ENCODE data around the gene TMEM260. TPM values are rescaled to one million over a fixed set of nuclear protein-coding genes. Genes with fewer than 3 reads are reported as not detected.
A peak's percentile ranks its signal among the peaks of the same experiment; 100 is the strongest.

TMEM260 gene
- total and polyA plus RNA-seq, 2 experiments from 2014 or later = 13.3 to 22.9 TPM

DNA sequence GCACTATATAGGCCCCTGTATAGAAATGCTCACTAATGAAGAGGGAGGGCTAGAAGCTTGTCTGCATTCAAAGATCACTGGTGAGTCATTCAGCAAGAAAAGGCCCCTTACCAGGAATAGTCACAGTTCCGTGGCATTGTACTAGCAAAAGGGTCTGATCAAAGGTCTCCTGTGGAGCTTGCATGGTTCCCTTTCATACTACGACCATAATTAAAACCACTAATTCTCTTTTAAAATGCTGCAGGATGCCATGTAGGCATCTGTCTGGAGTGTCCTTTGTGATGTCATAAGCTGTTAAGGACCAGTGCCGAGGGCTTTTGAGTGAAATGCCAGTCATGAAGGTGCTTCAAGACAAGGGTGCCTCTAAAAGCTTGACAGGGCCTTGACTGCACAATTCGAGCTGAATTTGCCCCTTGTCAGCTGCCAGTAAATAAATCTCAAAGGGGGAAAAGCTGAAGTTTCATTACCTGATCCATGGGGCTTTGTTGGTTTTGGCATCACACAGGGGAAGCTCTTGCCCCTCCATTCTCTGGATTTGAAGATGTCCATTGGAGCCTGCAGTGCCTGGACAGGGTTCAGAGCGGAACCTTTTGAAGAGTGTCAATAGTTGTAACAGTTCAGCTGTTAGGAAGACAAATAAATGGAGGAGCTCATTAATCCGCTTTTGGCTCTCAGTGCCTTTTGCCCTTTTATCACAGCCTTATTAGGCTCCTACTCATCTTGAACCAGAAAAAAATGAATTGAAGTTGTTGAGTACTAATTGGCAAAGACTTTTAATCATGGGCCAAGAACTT lies 69.1 kb downstream of the TMEM260 start:
- no peak overlapping the region for H3K4me2 ChIP-seq

DNA sequence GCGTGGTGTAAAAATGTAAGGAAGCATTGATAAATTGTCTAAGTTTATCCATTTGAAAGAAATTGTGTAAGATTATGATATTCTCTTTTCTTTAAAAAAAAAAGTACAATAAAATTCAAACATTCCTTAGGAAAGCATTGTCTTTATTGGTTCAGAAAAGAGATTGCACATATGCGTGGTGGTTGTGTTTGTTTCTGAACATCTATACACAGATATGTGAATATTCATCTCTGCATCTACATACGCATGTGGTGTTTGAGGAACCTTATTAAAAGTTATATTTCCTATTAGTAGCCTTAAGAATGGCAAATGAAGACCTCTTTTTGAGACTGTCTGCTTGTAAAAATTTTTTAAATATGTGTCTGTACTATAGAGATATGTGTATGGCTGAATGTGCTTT lies 69.8 kb downstream of the TMEM260 start:
- no peak for DNase-seq (ENCODE audit: low spot score)
- no peaks in the 10 kb centered on the region for H3K9me2 ChIP-seq (ENCODE audit: insufficient read depth)
- peaks cover 21% of the 10 kb centered on the region; the same call in 2 of the 3 replicates for H3K4me1 Mint-ChIP-seq
- peaks cover 6% of the 10 kb centered on the region; the same call in 1 of the 3 replicates for H3K36me3 Mint-ChIP-seq (ENCODE audit: low read depth)
- H2AFZ ChIP-seq = no peak overlapping the region
- H3K27ac ChIP-seq (ENCODE audit: low read depth) = no peak overlapping the region
- no peaks in the 10 kb centered on the region for H3K79me2 ChIP-seq (replicated peaks; ENCODE audit: insufficient read depth)
- H3K27me3 Mint-ChIP-seq (ENCODE audit: insufficient read depth, low read depth, poor library complexity) = peaks cover 2% of the 10 kb centered on the region
- no peak for ATAC-seq
- H4K20me1 ChIP-seq (replicated peaks; ENCODE audit: insufficient read depth) = no peaks in the 10 kb centered on the region
- H3K9me3 Mint-ChIP-seq = no peaks in the 10 kb centered on the region
- H3F3A ChIP-seq (replicated peaks; ENCODE audit: low read depth) = no peaks in the 10 kb centered on the region
- H3K4me1 ChIP-seq (ENCODE audit: insufficient read depth) = peaks cover 14% of the 10 kb centered on the region
- no peak overlapping the region for H3K4me2 ChIP-seq
- no peaks in the 10 kb centered on the region for H3K36me3 ChIP-seq (ENCODE audit: insufficient read depth)
- H3K27ac Mint-ChIP-seq = no peak overlapping the region
- H3K27me3 ChIP-seq (ENCODE audit: insufficient read depth) = no peaks in the 10 kb centered on the region
- no peak overlapping the region for H3K4me3 ChIP-seq
- no peak overlapping the region for H3K4me3 Mint-ChIP-seq
- TF ChIP-seq, protein P1, sequence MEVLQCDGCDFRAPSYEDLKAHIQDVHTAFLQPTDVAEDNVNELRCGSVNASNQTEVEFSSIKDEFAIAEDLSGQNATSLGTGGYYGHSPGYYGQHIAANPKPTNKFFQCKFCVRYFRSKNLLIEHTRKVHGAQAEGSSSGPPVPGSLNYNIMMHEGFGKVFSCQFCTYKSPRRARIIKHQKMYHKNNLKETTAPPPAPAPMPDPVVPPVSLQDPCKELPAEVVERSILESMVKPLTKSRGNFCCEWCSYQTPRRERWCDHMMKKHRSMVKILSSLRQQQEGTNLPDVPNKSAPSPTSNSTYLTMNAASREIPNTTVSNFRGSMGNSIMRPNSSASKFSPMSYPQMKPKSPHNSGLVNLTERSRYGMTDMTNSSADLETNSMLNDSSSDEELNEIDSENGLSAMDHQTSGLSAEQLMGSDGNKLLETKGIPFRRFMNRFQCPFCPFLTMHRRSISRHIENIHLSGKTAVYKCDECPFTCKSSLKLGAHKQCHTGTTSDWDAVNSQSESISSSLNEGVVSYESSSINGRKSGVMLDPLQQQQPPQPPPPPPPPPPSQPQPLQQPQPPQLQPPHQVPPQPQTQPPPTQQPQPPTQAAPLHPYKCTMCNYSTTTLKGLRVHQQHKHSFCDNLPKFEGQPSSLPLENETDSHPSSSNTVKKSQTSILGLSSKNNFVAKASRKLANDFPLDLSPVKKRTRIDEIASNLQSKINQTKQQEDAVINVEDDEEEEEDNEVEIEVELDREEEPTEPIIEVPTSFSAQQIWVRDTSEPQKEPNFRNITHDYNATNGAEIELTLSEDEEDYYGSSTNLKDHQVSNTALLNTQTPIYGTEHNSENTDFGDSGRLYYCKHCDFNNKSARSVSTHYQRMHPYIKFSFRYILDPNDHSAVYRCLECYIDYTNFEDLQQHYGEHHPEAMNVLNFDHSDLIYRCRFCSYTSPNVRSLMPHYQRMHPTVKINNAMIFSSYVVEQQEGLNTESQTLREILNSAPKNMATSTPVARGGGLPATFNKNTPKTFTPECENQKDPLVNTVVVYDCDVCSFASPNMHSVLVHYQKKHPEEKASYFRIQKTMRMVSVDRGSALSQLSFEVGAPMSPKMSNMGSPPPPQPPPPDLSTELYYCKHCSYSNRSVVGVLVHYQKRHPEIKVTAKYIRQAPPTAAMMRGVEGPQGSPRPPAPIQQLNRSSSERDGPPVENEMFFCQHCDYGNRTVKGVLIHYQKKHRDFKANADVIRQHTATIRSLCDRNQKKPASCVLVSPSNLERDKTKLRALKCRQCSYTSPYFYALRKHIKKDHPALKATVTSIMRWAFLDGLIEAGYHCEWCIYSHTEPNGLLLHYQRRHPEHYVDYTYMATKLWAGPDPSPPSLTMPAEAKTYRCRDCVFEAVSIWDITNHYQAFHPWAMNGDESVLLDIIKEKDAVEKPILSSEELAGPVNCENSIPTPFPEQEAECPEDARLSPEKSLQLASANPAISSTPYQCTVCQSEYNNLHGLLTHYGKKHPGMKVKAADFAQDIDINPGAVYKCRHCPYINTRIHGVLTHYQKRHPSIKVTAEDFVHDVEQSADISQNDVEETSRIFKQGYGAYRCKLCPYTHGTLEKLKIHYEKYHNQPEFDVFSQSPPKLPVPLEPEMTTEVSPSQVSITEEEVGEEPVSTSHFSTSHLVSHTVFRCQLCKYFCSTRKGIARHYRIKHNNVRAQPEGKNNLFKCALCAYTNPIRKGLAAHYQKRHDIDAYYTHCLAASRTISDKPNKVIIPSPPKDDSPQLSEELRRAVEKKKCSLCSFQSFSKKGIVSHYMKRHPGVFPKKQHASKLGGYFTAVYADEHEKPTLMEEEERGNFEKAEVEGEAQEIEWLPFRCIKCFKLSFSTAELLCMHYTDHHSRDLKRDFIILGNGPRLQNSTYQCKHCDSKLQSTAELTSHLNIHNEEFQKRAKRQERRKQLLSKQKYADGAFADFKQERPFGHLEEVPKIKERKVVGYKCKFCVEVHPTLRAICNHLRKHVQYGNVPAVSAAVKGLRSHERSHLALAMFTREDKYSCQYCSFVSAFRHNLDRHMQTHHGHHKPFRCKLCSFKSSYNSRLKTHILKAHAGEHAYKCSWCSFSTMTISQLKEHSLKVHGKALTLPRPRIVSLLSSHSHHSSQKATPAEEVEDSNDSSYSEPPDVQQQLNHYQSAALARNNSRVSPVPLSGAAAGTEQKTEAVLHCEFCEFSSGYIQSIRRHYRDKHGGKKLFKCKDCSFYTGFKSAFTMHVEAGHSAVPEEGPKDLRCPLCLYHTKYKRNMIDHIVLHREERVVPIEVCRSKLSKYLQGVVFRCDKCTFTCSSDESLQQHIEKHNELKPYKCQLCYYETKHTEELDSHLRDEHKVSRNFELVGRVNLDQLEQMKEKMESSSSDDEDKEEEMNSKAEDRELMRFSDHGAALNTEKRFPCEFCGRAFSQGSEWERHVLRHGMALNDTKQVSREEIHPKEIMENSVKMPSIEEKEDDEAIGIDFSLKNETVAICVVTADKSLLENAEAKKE (CRISPR knock-in tag; IDR thresholded peaks at IDR 0.05) = no peak
- TF ChIP-seq, protein P2, sequence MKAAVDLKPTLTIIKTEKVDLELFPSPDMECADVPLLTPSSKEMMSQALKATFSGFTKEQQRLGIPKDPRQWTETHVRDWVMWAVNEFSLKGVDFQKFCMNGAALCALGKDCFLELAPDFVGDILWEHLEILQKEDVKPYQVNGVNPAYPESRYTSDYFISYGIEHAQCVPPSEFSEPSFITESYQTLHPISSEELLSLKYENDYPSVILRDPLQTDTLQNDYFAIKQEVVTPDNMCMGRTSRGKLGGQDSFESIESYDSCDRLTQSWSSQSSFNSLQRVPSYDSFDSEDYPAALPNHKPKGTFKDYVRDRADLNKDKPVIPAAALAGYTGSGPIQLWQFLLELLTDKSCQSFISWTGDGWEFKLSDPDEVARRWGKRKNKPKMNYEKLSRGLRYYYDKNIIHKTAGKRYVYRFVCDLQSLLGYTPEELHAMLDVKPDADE (IDR thresholded peaks at IDR 0.05) = no peak
- TF ChIP-seq EZH2phosphoT487 (IDR thresholded peaks at IDR 0.05; ENCODE audit: unreplicated experiment) = no peak
- no peak for TF ChIP-seq ZNF114 (CRISPR knock-in tag; IDR thresholded peaks at IDR 0.05)
- TF ChIP-seq, protein P3, sequence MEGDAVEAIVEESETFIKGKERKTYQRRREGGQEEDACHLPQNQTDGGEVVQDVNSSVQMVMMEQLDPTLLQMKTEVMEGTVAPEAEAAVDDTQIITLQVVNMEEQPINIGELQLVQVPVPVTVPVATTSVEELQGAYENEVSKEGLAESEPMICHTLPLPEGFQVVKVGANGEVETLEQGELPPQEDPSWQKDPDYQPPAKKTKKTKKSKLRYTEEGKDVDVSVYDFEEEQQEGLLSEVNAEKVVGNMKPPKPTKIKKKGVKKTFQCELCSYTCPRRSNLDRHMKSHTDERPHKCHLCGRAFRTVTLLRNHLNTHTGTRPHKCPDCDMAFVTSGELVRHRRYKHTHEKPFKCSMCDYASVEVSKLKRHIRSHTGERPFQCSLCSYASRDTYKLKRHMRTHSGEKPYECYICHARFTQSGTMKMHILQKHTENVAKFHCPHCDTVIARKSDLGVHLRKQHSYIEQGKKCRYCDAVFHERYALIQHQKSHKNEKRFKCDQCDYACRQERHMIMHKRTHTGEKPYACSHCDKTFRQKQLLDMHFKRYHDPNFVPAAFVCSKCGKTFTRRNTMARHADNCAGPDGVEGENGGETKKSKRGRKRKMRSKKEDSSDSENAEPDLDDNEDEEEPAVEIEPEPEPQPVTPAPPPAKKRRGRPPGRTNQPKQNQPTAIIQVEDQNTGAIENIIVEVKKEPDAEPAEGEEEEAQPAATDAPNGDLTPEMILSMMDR (conservative IDR thresholded peaks at IDR 0.05; ENCODE audit: low read depth in 2 of 2) = no peak

More for the DNA sequence above, 69.1 kb downstream of the TMEM260 start:
- no peaks in the 10 kb centered on the region for H3F3A ChIP-seq (replicated peaks; ENCODE audit: low read depth)
- peaks cover 21% of the 10 kb centered on the region; the same call in 2 of the 3 replicates for H3K4me1 Mint-ChIP-seq
- ATAC-seq (peak; percentile 78), DNase-seq (ENCODE audit: low spot score) (no peak)
- no peaks in the 10 kb centered on the region for H3K79me2 ChIP-seq (replicated peaks; ENCODE audit: insufficient read depth)
- TF ChIP-seq EZH2phosphoT487 (IDR thresholded peaks at IDR 0.05; ENCODE audit: unreplicated experiment) = no peak
- TF ChIP-seq, protein P2 (IDR thresholded peaks at IDR 0.05) = no peak
- TF ChIP-seq ZNF331 (CRISPR knock-in tag; IDR thresholded peaks at IDR 0.05; ENCODE audit: low read depth) = no peak
- TF ChIP-seq POLR2AphosphoS5 (IDR thresholded peaks at IDR 0.05; ENCODE audit: low read depth) = no peak
- TF ChIP-seq CREB1 (CRISPR knock-in tag; IDR thresholded peaks at IDR 0.05; ENCODE audit: low read depth) = 0 out of 2 replicates have a peak, but pooled peaks have one; percentile 18
- no peaks in the 10 kb centered on the region for H3K9me2 ChIP-seq (ENCODE audit: insufficient read depth)
- no peak overlapping the region for H3K4me3 ChIP-seq
- peaks cover 14% of the 10 kb centered on the region for H3K4me1 ChIP-seq (ENCODE audit: insufficient read depth)
- H3K27me3 ChIP-seq (ENCODE audit: insufficient read depth) = no peaks in the 10 kb centered on the region
- peaks cover 6% of the 10 kb centered on the region; the same call in 2 of the 3 replicates for H3K36me3 Mint-ChIP-seq (ENCODE audit: low read depth)
- H3K36me3 ChIP-seq (ENCODE audit: insufficient read depth) = no peaks in the 10 kb centered on the region
- H3K27ac Mint-ChIP-seq = peak overlapping the region; percentile 28; the same call in 1 of the 2 replicates
- no peak overlapping the region for H3K27ac ChIP-seq (ENCODE audit: low read depth)
- no peaks in the 10 kb centered on the region for H3K9me3 Mint-ChIP-seq
- peaks cover 2% of the 10 kb centered on the region for H3K27me3 Mint-ChIP-seq (ENCODE audit: insufficient read depth, low read depth, poor library complexity)
- H2AFZ ChIP-seq = no peak overlapping the region
- H4K20me1 ChIP-seq (replicated peaks; ENCODE audit: insufficient read depth) = no peaks in the 10 kb centered on the region
- H3K4me3 Mint-ChIP-seq = no peak overlapping the region
